ENCODE data around the gene TBC1D5.
A peak's percentile ranks its signal among the peaks of the same experiment; 100 is the strongest.

Gene TBC1D5

GRCh38 chr3:17195856-17196604 lies 546.4 kb downstream of the TBC1D5 start:
- DNase-seq, result no peak

- peak in 1 of 2 experiments; percentile 7 for DNase-seq
These were observed 547.2 kb downstream of the TBC1D5 start for GRCh38 chr3:17195192-17195611.

- DNase-seq, result no peak
These were observed 548.3 kb downstream of the TBC1D5 start for GRCh38 chr3:17194116-17194515.

GRCh38 chr3:17192995-17193394 lies 549.4 kb downstream of the TBC1D5 start:
- no peak for DNase-seq

- DNase-seq, result no peak
These were observed 551.9 kb downstream of the TBC1D5 start for GRCh38 chr3:17190353-17191078.

GRCh38 chr3:17188378-17188777 lies 554.1 kb downstream of the TBC1D5 start:
- DNase-seq, result no peak

GRCh38 chr3:17187589-17188184 lies 554.7 kb downstream of the TBC1D5 start:
- no peak for DNase-seq

- no peak for DNase-seq
These were observed 558.4 kb downstream of the TBC1D5 start for GRCh38 chr3:17183951-17184550.

GRCh38 chr3:17182166-17182565 lies 560.3 kb downstream of the TBC1D5 start:
- DNase-seq, result no peak

- DNase-seq, result no peak
These were observed 561.0 kb downstream of the TBC1D5 start for GRCh38 chr3:17181413-17181907.

GRCh38 chr3:17179381-17180205 lies 562.8 kb downstream of the TBC1D5 start:
- no peak for DNase-seq

GRCh38 chr3:17176757-17177156 lies 565.7 kb downstream of the TBC1D5 start:
- DNase-seq, result no peak

GRCh38 chr3:17175187-17175807 lies 567.1 kb downstream of the TBC1D5 start:
- no peak for DNase-seq

- peak in 1 of 2 experiments; percentile 2 for DNase-seq
These were observed 576.1 kb downstream of the TBC1D5 start for GRCh38 chr3:17166369-17166768.

- DNase-seq, result no peak
These were observed 580.3 kb downstream of the TBC1D5 start for GRCh38 chr3:17162116-17162515.

GRCh38 chr3:17160597-17160996 lies 581.8 kb downstream of the TBC1D5 start:
- DNase-seq, result no peak

GRCh38 chr3:17158941-17159682 lies 583.3 kb downstream of the TBC1D5 start:
- no peak for DNase-seq

- no peak for DNase-seq
These were observed 584.7 kb downstream of the TBC1D5 start for GRCh38 chr3:17157713-17158112.

- DNase-seq, result no peak
These were observed 585.6 kb downstream of the TBC1D5 start for GRCh38 chr3:17156864-17157263.

- DNase-seq, result no peak
These were observed 586.5 kb downstream of the TBC1D5 start for GRCh38 chr3:17155951-17156350.

- no peak for DNase-seq
These were observed 587.5 kb downstream of the TBC1D5 start for GRCh38 chr3:17154941-17155340.

Measured in NCI-H526 (cell line).